ENCODE measurements around the gene ANKH. TPM values are rescaled to one million over a fixed set of nuclear protein-coding genes. Genes with fewer than 3 reads are reported as not detected.
"Not testable (repeated sequence)": the region's sequence is repeated elsewhere in the genome, so short reads cannot be mapped to it uniquely, and the experiment has no call there.

The ANKH gene
- total RNA-seq, 1 donor from 2014 or later = 43.6 TPM

GRCh38 chr5:14859150-14859549, 12.4 kb downstream of the ANKH start:
- intact Hi-C loops (cut with micrococcal nuclease) = no loop called here

DNA sequence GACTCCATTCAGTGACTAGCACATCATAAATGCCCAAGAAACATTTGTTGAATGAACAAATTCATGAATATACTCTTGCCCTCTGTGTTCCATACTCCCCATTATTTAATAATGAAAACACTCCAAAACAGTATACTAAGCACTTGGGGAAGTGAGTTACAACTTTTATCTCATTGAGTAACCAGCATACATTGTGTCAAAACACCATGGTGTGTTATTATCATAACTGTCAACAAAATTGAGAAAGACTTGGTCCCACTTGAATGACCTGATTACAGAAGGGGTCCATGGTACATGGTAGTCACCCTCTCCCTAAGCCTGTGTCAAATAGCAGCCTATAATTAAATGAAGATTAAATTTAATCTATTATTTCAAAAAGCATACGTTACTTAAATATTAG, 16.2 kb downstream of the ANKH start:
- intact Hi-C loops (cut with micrococcal nuclease) = no loop called here

- intact Hi-C loops (cut with micrococcal nuclease) = no loop called here
Observed at GRCh38 chr5:14854799-14855198, 16.8 kb downstream of the ANKH start.

DNA sequence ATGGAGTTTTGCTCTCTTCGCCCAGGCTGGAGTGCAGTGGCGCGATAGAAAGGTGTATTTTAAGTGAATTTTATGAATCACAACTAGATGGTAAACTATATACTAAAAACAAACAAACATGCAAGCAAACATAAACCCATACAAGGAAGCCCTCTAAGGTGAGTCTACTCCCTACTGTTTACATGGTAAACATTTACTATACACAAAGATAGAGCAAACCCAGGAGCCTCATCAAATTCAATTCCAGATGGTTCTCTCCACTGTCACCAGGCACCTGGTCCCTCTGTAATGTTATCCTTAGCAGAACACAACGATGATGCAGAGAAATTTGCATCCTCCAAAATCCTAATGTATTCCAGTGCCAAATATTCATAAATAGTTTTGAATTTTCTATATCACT, 17.9 kb downstream of the ANKH start:
- intact Hi-C loops (cut with micrococcal nuclease) = no loop called here

- intact Hi-C loops (cut with micrococcal nuclease) = no loop called here
Observed at GRCh38 chr5:14852779-14853178, 18.8 kb downstream of the ANKH start.

- intact Hi-C loops (cut with micrococcal nuclease) = no loop called here
Observed at GRCh38 chr5:14851999-14852526, 19.5 kb downstream of the ANKH start.

GRCh38 chr5:14851597-14851996, 20.0 kb downstream of the ANKH start:
- intact Hi-C loops (cut with micrococcal nuclease) = no loop called here

DNA sequence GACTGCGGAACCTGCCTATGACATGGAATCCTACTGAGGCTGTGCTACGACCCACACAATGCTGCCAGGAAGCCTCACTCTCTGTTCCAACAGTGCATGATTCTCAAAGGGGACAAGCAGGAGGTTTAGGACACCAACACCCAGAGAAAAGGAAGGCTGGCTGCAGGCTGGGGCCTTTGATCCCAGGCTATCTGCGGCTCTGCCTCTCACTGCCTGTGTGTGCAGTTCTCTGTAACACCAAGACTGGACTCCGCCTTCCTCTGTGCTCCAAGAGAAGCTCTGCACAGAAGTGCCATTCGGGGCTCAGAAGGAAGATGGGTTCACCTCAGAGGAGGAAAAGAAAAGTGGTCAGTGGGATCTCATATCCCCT, 20.5 kb downstream of the ANKH start:
- intact Hi-C loops (cut with micrococcal nuclease) = no loop called here

GRCh38 chr5:14850419-14851049, 21.0 kb downstream of the ANKH start:
- intact Hi-C loops (cut with micrococcal nuclease) = no loop called here

DNA sequence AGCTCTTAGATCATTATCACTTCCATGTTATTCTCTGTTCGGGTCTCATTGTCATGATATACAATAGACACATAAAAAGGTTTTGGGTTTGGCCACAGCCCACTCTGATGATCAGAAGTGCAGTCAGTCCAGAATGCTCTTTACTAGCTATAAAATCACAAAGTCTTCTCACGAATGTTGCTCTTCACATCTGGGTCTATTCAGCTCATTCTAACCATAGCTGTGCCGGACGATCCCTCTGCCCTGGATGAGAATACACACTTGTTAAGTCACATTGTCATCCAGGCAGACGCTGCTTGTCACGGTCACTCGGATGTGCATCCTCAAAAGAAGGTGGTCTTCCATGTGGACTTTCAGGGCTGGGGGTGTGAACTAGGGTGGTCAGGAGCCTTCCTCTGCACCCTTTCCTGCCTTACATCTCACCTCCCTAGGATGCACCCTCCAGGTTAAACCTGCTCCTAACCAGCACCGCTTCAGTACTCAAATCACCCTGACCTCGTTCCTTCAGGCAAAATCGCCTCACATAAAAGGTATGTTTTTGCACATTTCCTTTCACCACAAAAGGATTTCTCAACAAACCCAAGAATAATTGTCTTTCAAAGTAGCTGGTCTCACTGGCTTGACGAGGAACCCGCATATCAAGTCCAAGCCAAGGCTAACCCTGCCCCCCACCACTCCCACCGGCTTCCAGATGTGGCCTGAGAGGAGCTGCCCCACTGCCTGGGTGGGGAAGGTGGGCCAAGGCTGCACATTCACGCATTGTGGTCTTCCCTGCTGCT, 21.9 kb downstream of the ANKH start:
- intact Hi-C loops (cut with micrococcal nuclease) = no loop called here

DNA sequence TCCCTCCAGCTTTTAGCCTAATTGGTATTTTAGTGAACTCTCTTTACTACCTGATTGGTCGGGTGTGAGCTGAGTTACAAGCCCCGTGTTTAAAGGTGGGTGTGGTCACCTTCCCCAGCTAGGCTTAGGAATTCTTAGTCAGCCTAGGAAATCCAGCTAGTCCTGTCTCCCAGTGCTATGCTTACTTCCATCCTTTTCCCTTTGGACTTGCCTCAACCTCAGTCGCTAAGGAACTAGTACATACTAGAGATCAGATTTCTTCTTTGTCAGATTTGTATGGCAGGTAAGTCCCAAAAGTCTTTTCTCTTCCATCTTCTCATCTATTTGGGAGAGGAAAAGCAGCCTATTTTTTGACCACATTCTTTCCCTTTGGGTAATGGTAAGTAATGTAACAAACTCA, 22.6 kb downstream of the ANKH start:
- intact Hi-C loops (cut with micrococcal nuclease) = not testable (repeated sequence)

GRCh38 chr5:14848385-14848784, 23.2 kb downstream of the ANKH start:
- intact Hi-C loops (cut with micrococcal nuclease) = no loop called here

DNA sequence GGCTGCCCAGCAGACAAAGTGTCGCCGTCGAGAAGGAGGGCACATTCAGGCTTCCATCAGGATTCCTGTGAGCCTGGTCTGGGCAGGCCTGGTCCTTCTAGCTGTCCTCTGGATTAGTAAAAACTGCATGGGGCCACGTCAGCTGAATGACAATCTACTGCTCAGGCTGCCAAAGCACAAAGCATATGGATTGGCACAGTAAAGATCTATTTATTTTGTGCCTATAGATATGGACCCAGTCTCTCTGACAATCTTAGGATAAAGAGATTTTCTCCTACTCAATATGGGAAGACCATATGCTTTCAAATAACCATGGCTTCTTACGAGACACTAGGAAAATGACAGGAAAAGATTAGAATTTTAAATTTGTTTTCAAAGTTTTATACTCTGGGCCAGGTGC, 24.1 kb downstream of the ANKH start:
- intact Hi-C loops (cut with micrococcal nuclease) = no loop called here

- intact Hi-C loops (cut with micrococcal nuclease) = no loop called here
Observed at GRCh38 chr5:14842117-14842516, 29.5 kb downstream of the ANKH start.

- intact Hi-C loops (cut with micrococcal nuclease) = no loop called here
Observed at GRCh38 chr5:14840624-14841023, 31.0 kb downstream of the ANKH start.

DNA sequence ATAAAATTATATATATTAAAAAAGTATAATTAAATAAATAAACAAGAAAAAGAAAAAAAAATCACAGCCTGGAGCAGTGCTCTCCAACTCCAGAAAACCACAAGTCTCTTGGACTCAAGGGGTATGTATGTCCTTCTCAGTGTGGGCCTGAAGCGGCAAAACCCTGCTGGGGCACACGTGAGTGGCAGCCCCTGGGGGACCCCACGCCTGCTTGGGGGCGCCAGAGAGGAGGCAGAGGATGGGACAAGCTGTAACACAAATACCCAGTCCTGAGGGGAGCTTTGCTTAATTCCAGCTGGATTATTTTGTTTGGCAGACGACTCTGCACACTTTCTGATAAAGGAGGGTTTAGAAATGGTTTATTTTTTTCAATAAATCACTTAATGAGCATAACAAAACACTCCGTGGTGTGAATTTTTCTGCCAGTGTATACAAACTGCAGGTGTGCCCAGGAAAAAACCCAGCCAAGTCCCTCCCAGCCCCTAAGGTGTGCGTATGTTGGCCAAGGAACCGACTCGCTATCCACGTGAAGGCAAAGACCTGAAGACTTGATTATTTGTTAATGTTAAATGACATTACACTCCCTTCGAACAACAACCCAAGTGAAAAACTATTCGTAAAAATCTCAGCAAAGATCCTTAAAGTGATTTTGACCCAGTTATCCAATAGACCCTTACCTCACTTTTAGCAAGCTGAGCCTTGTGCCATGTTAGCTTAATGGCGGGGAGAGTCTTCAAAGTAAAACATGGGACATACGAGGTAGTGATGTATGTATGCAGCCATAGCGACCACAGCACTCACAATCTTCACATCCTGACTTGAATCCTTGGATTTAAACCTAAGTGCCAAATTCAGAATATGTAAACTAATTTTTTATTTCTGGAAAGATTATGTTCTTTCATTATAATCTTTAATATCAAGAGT, 32.9 kb downstream of the ANKH start:
- intact Hi-C loops (cut with micrococcal nuclease) = no loop called here

DNA sequence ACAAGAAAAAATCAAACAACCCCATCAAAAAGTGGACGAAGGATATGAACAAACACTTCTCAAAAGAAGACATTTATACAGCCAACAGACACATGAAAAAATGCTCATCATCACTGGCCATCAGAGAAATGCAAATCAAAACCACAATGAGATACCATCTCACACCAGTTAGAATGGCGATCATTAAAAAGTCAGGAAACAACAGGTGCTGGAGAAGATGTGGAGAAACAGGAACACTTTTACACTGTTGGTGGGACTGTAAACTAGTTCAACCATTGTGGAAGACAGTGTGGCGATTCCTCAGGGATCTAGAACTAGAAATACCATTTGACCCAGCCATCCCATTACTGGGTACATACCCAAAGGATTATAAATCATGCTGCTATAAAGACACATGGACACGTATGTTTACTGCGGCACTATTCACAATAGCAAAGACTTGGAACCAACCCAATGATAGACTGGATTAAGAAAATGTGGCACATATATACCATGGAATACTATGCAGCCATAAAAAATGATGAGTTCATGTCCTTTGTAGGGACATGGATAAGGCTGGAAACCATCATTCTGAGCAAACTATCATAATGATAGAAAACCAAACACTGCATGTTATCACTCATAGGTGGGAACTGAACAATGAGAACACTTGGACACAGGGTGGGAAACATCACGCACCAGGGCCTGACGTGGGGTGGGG, 34.0 kb downstream of the ANKH start:
- intact Hi-C loops (cut with micrococcal nuclease) = not testable (repeated sequence)

GRCh38 chr5:14834584-14835550, 36.7 kb downstream of the ANKH start:
- intact Hi-C loops (cut with micrococcal nuclease) = no loop called here

- intact Hi-C loops (cut with micrococcal nuclease) = no loop called here
Observed at GRCh38 chr5:14834062-14834461, 37.5 kb downstream of the ANKH start.

DNA sequence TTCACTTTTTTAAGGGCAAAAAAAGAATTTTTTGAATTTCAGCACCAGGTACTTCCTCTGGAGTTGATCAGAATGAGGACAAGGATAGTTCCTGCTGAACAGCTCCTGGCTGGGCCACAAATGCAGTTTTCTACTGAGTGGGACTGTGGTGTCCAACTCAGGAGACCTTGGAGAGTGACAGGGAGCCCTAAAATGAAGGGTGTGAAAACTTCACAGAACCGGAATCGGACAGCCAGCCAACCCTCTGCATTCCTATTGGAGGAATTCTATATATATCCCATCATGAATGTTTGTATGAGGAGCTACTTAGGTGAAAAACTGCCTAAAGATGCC, 40.6 kb downstream of the ANKH start:
- intact Hi-C loops (cut with micrococcal nuclease) = no loop called here

Data from T-helper 1 cell treated with Interleukin-12 subunit alpha and Interleukin-12 subunit beta and Interleukin-4 antibody, amounts not matched to agents 30 ng/mL and 1 ng/mL, for 36 hours (primary cell).